GM18519 (cell line): ENCODE measurements around the gene PPP1R2.
"Not testable (repeated sequence)": the region's sequence is repeated elsewhere in the genome, so short reads cannot be mapped to it uniquely, and the experiment has no call there.

Experiments
- ATAC-seq: cut with Tn5 transposase; IDR thresholded peaks from one replicate; pipeline ENCODE4 v1.9.1; 2021; ENCODE audit warnings: mild to moderate bottlenecking, moderate library complexity; ENCODE audit not compliant: unreplicated experiment, low FRiP score

Gene PPP1R2

DNA sequence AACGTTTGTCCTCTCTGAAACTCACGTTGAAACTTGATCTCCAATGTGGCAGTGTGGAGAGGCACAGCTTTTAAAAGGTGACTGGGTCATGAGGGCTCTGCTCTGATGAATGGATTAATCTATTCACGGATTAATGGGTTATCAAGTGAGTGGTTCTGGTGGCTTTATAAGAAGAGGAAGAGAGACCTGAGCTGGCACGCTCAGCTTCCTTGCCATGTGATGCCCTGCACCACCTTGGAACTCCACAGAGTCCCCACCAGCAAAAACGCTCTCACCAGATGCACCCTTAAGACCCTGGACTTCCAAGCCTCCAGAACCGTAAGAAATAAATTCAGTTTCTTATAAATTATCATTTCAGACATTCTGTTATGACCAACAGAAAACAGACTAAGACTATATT lies 2.6 kb downstream of the PPP1R2 start:
- no peak for ATAC-seq

DNA sequence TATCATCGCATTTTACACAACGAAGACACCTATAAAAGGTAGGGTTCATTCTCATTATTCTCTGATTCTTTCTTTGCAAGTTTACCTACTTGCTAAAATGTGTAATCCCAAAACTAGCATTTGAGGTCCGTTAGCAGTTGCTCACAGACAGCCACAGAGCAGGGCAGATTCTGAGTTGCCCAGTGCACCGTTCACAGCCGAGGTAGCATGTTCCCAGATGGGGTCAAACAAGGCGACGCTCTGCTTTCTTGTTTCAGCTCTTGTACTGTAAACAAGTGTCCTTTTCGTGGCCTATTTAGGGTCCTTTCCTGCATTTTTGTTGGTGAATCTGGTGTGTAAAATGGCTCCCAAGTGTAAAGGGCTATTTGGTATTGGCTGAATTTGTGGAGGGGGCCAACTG lies 3.1 kb downstream of the PPP1R2 start:
- ATAC-seq, result no peak

DNA sequence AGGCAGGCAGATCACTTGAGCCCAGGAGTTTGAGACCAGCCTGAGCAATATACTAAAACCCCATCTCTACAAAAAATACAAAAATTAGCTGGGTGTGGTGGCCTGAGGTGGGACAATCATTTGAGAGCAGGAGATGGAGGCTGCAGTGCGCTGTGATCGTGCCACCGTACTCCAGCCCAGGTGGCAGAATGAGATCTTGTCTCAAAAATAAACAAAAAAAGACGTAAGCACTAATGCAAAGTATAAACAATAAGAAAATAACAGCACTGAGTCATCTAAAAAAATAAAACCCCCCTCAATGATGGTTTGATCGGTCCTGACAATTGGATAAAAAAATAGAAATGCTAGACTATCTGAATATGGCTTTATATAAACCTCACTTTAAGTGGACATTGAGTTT lies 3.6 kb downstream of the PPP1R2 start:
- no peak for ATAC-seq

DNA sequence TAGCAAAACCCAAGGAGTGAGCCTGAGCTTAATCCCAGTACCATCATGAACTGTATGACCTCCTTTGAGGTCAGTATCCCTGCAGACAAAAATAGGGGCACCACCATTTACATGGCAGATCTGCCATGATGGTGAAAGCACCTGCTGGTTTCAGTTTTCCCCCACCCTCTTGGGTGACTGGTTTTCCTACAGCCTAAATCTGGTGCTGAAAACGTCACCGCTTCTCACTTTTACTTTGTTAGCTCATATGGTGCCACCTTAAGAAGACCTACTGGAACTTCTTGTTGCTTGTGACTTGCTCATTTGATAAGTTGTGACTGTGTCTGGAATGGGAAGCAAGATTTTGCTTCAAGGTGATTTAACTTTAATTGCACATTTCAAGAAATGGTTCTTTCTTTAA lies 5.1 kb downstream of the PPP1R2 start:
- no peak for ATAC-seq

DNA sequence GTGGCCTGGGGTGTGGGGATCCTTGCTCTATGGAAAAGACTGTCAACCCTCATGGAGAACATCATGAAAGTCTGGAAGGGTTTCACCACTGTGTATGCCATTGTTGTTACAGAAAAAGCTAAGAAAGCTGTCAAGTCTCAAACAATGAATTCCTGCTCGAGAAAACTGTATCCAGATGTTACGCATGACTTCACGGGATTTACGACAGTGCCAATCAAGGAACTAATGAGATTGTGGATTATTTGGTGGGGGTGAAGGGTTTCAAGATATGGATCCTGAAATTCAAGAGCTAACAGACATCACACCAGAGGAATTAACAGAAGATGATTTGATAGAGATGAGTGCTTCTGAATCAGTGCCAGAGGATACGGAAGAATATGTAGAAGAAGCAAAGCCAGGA lies 7.8 kb downstream of the PPP1R2 start:
- no peak for ATAC-seq

DNA sequence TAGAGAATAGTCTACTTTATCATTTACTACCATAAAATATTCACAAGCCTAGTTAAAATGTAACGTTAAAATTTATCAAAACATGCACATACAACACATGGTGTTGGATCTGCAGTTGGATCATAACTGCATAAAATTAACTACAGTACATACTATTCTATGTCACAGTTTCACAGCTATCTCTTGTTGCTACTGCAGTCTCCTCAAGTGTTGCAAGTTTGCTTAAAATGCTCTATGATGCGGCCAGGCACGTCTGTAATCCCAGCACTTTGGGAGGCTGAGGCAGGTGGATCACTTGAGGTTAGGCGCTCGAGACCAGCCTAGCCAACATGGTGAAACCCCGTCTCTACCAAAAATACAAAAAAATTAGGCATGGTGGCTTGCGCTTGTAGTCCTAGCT lies 10.3 kb downstream of the PPP1R2 start:
- no peak for ATAC-seq

DNA sequence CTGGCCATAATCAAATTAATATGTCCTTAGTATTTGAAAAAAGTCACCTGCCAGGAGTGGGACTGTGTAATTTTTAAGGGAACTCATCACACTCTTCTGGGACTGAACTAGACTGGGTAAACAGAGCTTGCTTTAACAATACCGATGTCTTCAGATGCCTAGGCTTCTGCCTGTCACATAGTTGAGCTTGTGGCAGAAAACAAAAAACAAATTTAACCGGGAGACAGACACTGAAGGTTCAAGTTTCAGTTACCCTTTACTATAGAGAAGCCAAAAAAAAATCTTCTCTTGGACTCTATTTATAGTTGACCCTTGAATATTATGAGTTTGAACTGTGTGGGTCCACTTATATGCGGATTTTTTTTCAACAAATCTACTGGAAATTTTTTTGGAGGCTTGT lies 10.8 kb downstream of the PPP1R2 start:
- ATAC-seq, result no peak

DNA sequence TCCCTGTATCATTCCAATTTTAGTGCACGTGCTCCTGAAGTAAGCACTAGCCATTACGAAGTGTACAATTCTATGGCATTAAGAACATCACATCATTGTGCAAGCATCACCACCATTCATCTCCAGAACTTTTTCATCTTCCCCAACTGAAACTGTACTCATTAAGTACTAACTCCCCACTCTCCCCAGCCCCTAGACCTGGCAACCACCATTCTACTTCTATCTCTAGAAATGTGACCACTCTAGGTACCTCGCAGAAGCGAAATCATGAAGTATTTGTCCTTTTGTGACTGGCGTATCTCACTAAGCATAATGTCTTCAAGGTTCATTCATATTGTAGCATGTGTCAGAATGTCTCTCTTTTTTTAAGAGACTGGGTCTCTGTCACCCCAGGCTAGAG lies 11.4 kb downstream of the PPP1R2 start:
- no peak for ATAC-seq

DNA sequence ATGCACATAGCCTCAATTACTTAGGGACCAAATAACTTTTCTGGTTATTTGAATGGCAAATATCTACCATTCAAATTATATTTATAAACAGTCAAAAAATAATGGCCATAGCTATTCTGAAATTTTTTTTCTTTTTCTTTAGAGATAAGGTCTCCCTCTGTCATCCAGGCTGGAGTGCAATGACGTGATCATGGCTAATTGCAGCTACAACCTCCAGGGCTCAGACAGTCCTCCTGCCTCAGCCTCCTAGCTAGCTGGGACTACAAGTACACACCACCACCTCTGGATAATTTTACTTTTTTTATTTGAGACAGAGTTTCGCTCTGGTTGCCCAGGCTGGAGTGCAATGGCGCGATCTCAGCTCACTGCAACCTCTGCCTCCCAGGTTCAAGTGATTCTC lies 16.6 kb downstream of the PPP1R2 start:
- ATAC-seq, result no peak

DNA sequence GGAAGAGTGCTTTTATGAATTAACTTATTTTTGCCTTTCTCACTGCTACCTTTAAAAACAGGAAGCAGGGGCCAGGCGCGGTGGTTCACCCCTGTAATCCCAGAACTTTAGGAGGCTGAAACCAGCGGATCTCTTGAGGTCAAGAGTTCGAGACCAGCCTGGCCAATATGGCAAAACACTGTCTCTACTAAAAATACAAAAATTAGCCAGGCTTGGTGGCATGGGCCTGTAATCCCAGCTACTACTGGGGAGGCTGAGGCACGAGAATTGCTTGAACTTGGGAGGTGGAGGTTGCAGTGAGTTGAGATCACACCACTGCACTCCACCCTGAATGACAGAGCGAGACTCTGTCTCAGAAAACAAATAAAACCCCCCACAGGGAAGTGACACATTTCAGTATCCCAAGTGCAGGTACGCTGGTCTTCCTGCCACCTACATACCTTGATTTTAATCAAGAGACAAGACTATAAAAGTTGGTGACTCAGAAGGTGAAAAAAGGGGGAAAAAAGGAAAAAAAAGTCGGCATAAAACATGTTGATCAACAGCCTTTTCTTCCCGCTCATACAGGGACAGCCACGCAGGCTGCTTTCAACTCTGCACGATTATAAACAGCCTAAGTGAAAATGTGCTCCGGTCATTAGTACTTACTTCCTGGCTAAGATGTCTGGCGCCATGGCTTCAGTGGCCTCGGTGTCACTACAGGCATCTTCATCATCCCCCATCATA lies 18.8 kb downstream of the PPP1R2 start:
- no peak for ATAC-seq

DNA sequence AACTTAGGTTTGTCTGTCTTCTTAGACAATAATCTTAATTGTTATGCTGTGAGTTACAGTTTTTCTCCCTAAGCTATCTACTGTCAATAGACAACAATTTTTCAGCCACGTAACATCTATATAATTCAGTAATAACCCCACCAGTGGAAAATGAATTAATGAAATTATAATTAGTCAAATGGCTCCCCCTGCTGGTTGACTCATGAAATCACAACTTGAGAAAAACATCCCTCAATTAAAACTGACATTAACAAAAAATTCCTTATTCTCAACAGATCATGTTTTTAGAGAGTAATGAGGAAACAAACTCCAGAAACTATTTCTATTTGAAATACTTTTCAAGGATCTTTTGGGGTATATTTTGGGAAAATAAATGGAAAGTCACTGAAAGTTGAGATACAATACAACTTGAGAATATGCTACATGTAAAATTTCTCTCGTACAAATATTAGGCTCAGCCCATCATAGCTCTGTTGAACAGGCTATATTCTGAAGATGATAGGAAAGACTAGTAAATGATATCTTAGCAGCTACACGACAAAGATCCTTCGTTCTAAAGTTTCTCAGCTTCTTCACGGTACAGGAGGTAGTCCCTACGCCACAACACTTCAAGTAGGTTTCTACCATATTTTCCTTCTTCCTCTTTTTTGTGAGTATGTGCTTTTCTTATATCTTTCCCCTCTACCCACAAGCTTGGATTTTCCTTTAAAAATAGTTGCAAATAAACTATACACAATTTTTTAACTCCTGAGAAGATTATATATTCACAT lies 20.7 kb downstream of the PPP1R2 start:
- no peak for ATAC-seq

DNA sequence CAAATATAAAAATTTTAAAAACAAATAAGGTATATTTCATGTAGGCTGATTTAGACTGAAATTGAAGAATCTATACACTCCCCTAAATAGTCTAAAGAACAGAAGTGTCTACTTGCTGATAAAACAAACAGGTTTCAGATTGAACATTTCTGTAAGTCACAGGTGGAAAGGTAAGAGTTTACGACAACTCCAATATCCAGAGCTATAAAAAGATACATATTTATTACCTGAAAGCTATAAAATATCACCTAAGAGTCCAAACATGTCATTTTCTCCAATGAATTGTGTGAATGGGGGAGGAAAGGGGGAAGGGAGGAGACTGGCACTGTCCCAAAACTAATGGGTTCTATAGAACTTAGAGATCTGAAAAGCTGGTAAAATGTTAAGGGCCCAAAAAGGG lies 26.1 kb downstream of the PPP1R2 start:
- no peak for ATAC-seq

DNA sequence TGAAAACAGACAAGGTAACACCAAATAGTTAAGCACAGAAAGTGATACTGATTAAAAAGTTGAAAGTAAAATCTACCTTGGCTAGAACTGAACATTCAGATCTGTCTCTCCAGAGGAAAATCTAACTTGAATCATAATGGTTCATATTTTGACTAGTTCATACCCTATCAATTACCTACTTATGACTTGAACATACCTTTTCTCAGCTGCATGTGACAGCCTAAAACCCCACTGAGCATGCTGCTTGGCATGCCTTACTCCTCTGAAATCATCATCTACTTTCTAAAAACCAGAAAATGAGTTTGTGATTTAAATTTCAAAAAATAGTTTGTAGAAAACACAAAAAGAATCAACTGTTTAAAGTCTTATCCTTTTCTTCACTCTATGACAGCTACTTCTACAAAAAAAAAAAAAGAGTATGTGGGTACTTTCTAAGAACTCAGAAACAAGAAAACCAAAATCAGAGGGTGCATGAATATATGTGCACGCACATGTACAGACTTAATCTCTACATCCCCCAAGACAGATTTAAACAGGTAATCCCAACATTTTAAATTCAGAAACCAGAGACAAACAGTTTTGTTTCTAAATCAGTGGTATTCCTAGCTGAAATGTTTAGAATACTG lies 28.4 kb downstream of the PPP1R2 start:
- ATAC-seq, result not testable (repeated sequence)

DNA sequence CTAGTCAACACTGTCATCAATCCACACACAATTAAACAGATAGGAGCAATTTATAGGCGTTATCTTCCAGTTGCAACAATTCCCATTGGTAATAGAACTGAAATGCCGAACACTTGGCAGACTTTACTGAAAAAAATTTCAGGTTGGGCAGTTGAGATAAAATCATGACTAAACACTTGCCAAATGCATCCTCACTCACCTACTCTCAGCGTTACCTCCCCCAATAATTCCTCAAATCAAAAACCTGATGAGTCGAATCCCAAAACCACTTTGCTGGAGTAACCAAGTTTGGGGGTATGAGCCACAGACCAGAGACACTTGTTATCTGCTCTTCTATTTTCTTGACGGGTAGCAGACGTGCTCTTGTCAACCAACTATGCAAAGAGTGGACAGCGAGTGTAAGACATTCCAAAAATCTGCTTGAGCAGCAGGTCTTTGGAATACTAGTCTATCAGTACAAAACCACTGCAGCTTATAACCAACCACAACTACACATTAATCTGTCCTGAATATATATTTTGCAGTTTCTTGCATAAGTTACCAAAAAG lies 30.3 kb downstream of the PPP1R2 start:
- ATAC-seq, result no peak

DNA sequence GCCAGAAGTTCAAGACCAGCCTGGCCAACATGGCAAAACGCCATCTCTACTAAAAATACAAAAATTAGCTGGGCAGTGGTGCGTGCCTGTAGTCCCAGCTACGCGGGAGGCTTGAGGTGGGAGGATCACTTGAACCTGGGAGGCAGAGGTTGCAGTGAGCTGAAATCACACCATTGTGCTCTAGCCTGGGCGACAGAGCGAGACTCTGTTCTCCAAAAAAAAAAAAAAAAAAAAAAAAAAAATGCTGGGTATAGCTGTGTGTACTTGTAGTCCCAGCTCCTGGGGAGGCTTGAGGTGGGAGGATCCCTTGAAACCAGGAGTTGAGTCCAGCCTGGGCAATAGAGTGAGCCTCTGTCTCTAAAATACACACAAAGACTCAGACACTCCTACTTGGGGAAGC lies 32.0 kb downstream of the PPP1R2 start:
- no peak for ATAC-seq

DNA sequence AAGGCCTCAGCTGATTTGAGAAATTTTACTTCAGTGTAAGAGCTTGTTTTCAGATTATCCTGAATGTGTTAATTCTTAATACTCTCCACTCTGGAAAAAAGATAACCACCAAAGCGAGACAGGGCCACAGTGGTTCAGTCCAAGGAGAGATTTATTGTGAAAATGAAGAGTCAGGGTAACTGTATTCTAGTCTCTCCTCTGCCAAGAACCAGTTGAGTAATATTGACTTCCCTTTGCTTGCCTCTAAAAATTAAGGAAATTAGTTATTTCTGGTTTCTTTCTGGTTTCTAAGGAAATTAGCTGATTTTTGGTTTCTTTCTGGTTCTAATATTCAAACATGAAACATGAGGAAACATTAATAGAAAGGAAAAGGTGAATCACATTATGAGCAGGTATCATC lies 34.9 kb downstream of the PPP1R2 start:
- no peak for ATAC-seq

DNA sequence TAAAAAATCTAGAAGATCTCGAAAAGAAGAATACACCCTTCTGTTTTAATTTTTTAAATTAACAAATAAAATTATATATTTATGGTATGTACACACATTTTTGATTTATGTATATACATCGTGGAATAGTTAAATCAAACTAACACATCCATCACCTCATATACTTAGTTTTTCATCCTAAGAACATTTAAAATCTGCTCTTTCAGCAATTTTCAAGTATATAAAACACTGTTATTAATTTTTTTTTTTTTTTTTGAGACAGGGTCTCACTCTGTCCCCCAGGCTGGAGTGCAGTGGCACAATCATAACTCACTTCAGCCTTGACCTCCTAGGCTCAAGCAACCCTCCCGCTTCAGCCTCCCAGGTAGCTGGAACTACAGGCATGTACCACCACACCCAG lies 67.5 kb downstream of the PPP1R2 start:
- ATAC-seq, result no peak

DNA sequence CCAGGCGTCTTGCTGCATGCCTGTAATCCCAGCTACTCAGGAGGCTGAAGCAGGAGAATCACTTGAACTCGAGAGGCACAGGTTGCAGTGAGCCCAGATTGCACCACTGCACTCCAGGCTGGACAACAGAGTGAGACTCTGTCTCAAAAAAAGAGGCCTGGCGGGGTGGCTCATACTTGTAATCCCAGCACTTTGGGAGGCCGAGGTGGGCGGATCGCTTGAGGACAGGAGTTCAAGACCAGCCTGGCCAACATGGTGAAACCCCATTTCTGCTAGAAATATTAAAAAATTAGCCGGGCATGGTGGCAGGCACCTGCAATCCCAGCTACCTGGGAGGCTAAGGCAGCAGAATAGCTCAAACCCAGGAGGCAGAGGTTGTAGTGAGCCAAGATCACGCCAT lies 68.0 kb downstream of the PPP1R2 start:
- ATAC-seq, result not testable (repeated sequence)

DNA sequence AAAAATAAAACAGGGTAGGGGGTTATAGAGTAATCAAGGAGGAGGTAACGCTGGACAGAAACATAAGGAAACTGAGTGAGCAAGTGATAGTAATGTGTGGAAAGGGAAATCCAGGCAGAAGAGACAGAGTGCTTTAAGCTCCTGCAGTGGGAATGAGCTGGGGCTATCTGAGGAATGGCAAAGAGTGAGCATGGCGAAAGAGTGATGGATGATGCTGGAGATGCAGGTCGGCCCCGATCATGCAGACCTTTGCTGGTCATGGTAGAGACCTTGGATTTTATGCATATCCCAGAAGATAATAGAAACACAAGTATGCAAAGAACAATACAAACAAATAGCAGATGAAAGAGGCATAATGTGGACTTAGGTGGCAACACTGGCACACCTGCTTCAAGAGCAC lies 74.3 kb downstream of the PPP1R2 start:
- ATAC-seq, result no peak

DNA sequence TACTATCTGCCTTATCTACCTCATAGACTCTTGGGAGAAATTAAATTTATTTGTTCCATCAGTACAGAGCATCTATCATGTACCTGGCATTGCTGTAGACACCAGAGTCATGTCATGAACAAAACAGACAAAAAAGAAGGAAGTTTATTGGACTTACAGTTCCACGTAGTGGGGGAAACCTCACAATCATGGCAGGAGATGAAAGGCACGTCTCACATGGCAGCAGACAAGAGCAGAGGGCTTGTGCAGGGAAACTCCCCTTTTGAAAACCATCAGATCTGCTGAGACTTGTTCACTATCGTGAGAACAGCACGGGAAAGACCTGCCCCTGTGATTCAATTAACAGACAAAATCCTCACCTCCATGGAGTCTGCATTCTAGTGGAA lies 74.7 kb downstream of the PPP1R2 start:
- ATAC-seq, result no peak

DNA sequence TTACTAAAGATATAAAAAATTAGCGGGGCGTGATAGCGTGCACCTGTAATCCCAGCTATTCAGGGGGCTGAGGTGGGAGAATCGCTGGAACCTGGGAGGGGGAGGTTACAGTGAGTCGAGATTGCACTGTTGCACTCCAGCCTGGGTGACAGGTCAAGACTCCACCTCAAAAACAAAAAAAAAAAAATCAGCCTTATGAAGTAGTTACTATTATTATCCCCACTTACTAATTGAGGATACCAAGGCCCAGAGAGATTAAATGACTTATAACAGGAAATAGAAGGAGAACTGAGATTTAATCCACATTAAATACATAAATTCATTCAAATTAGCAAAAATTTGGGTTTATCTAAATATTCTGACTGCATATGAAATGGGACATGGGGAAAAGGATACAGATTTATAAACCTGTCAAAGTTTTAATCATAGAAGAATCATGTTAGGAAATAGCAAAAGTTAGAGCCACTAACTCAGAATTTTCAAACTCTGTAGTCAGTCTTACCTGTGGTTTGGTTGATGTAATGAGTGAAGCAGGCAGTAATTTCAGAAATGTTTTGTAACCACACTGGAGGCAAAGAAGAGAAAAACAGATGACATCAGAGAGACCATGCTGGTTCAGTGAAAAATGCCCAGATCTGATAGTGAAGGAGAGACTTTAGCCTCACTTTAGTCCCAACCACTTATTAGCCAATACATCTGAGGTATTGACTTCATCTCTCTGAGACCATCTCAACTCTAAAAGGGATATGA lies 75.3 kb downstream of the PPP1R2 start:
- ATAC-seq, result no peak
